Sigmoid colon (tissue), 7 donors: ENCODE measurements around the gene CDH13. TPM values are rescaled to one million over a fixed set of nuclear protein-coding genes. Genes with fewer than 3 reads are reported as not detected.

Experiments used
- DNase-seq: peaks from one replicate; pipeline ENCODE4 v3.0.0-alpha.2; 2019
- H3K27ac ChIP-seq, 4 donors: fragments of 200-600 bp; sonication (generic); one replicate each; pipeline ENCODE4 v1.5.1; 2016 to 2019; ENCODE audit warnings: mild to moderate bottlenecking in 1 of 4
- H3K27me3 ChIP-seq, 3 donors: fragments of 200-600 bp; sonication (generic); one replicate each; pipeline ENCODE4 v1.5.1; 2019; ENCODE audit warnings: mild to moderate bottlenecking in 1 of 3
- H3K36me3 ChIP-seq, 4 donors: fragments of 200-600 bp; sonication (generic); one replicate each; pipeline ENCODE4 v1.5.1; 2016 to 2019
- H3K4me1 ChIP-seq, 4 donors: fragments of 200-600 bp; sonication (generic); one replicate each; pipeline ENCODE4 v1.5.1; 2017 to 2019
- H3K4me3 ChIP-seq, 4 donors: fragments of 200-600 bp; sonication (generic); one replicate each; pipeline ENCODE4 v1.5.1; 2017 to 2019; ENCODE audit warnings: mild to moderate bottlenecking in 2 of 4, moderate library complexity in 1 of 4
- H3K9me3 ChIP-seq, 4 donors: fragments of 200-600 bp in 3 of 4; sonication (generic) in 3 of 4; one replicate each; pipeline versions ENCODE4 v1.5.1 to v1.6.1; 2013 to 2019
- EP300 ChIP-seq, 4 donors: sonication (generic); formaldehyde crosslinking; IDR thresholded peaks; one replicate each; pipeline ENCODE4 v1.6.1; 2017; ENCODE audit warnings: antibody characterized with exemption in 4 of 4
- POLR2A ChIP-seq, 2 donors: fragments of 450-650 bp; IDR thresholded peaks; one replicate each; pipeline ENCODE4 v1.6.1; 2016; ENCODE audit warnings: antibody characterized with exemption in 2 of 2, mild to moderate bottlenecking in 2 of 2, moderate library complexity in 2 of 2
- POLR2AphosphoS5 ChIP-seq, 4 donors: sonication (generic); formaldehyde crosslinking; IDR thresholded peaks; one replicate each; pipeline ENCODE4 v1.6.1; 2017; ENCODE audit warnings: antibody characterized with exemption in 4 of 4
- WGBS, 2 donors: extraction: QIAGEN DNeasy Blood & Tissue Kit; methylation state at CpG; one replicate each; pipeline ENCODE4 v1.1.7; 2013; 5-methylcytosine and 5-hydroxymethylcytosine counted together
- intact Hi-C: fragments of 100-400 bp; cut with DNase I; formaldehyde crosslinking; loops from one replicate; pipeline ENCODE4 v1.15.1; 2023
- polyA plus RNA-seq, 3 donors: library from polyadenylated mRNA; stranded (reverse); fragments of 200-250 nt; gene quantifications; one replicate each; pipeline ENCODE4 v1.2.3, GENCODE V29; 2013
- total RNA-seq, 4 donors: library from RNA; depleted of rRNA; stranded (reverse); fragments of >200 nt; gene quantifications; one replicate each; pipeline ENCODE4 v1.1.0, GENCODE V29; 2016
- TF ChIP-seq, protein P1 (sequence below), 4 experiments: fragments of 450-650 bp in 3 of 4; fragments of 200-600 bp in 1 of 4; IDR thresholded peaks; one replicate each; pipeline ENCODE4 v1.5.1; 2016 to 2019; ENCODE audit warnings: antibody characterized with exemption in 4 of 4, mild to moderate bottlenecking in 3 of 4, moderate library complexity in 2 of 4
- donor health status: healthy with polysubstance abuse.
- donor health status: Bipolar disorder and iron deficiency.
- donor health status: healthy.

The CDH13 gene
- total and polyA plus RNA-seq, 7 donors: 0.60 to 17.6 (median 11.8) TPM

DNA sequence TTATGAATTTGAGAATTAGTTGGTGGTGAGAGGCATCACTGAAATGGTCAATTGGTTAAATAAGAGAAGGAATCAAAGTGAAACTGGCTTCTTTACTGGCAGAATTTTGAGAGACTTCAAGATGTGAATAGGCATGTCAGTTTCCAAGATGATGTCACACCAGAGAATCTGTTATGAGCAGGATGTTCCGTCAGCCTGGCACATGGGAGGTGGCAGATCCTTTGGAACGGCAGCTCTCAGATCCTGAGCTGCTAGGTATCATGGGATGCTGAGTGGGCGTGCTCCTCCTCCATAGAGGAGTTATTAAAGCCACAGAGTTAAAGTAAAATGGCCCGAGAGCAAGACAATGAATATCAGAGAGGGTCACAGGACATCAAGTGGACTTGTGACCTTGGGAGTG, 736.8 kb downstream of the CDH13 start:
- DNase-seq: no peak
- no peak overlapping the region for H3K27ac ChIP-seq
- no peak for TF ChIP-seq POLR2AphosphoS5 (IDR thresholded peaks at IDR 0.05)
- no peak for TF ChIP-seq EP300 (IDR thresholded peaks at IDR 0.05)
- H3K4me3 ChIP-seq: no peak overlapping the region
- H3K9me3 ChIP-seq: peaks cover 0 to 1% (median 0%) of the 10 kb centered on the region in 4 donors
- H3K4me1 ChIP-seq: no peaks in the 10 kb centered on the region
- intact Hi-C loops: no loop called here
- H3K36me3 ChIP-seq: no peaks in the 10 kb centered on the region
- no peaks in the 10 kb centered on the region for H3K27me3 ChIP-seq
- WGBS, 2 donors: 67 to 75% methylated on average over 4 of the region's 4 CpGs

DNA sequence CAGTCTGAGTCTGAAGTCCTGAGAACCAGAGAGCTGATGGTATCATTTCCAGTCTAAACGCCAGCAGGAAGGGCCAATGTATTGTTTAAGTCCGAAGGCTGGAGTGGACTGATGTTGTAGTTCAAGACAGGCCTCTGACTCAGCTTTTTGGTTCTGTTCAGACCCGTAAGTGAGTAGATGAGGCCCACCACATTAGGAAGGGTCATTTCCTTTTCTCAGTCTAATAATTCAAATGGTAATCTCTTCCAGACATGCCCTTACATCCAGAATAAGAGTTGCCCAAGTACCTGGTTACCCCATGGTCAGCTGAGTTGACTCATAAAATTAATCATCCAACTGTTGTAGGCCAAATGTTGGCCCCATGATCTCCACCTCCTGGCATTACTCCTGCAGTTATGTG, 738.4 kb downstream of the CDH13 start:
- no peak for TF ChIP-seq EP300 (IDR thresholded peaks at IDR 0.05)
- TF ChIP-seq, protein P1, sequence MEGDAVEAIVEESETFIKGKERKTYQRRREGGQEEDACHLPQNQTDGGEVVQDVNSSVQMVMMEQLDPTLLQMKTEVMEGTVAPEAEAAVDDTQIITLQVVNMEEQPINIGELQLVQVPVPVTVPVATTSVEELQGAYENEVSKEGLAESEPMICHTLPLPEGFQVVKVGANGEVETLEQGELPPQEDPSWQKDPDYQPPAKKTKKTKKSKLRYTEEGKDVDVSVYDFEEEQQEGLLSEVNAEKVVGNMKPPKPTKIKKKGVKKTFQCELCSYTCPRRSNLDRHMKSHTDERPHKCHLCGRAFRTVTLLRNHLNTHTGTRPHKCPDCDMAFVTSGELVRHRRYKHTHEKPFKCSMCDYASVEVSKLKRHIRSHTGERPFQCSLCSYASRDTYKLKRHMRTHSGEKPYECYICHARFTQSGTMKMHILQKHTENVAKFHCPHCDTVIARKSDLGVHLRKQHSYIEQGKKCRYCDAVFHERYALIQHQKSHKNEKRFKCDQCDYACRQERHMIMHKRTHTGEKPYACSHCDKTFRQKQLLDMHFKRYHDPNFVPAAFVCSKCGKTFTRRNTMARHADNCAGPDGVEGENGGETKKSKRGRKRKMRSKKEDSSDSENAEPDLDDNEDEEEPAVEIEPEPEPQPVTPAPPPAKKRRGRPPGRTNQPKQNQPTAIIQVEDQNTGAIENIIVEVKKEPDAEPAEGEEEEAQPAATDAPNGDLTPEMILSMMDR (IDR thresholded peaks at IDR 0.05): no peak
- TF ChIP-seq POLR2A (IDR thresholded peaks at IDR 0.05): no peak
- no peak for TF ChIP-seq POLR2AphosphoS5 (IDR thresholded peaks at IDR 0.05)
- Histone ChIP-seq H3K4me3 (no peak overlapping the region), H3K27ac (no peak overlapping the region), H3K36me3 (no peaks in the 10 kb centered on the region), H3K4me1 (no peaks in the 10 kb centered on the region), H3K27me3 (no peaks in the 10 kb centered on the region), H3K9me3 (peaks cover 0 to 2% (median 0%) of the 10 kb centered on the region in 4 donors)
- WGBS, 2 donors: 50 to 77% methylated on average over 3 of the region's 3 CpGs
- no peak for DNase-seq
- intact Hi-C loops: no loop called here

DNA sequence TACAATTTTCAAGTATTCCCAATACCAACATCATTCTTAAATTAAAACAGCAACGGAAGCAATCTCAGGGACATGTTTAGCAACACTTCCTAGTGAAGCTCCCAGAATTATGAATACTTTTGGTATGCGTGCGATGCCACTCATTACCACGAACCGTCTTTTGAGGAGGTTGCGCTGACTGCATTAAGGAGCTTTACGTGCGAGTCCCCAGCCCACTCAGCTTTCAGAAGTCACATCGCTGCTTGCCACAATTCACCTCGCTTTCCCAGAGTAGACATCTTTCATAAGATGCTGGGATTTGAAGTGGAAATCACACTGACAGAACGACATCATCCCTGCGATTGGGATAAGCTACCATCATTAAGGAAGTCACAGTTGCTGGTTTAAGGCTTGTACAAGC, 739.5 kb downstream of the CDH13 start:
- H3K27ac ChIP-seq: no peak overlapping the region
- 94% methylated on average over 12 of the region's 12 CpGs for WGBS, 2 donors
- no peaks in the 10 kb centered on the region for H3K36me3 ChIP-seq
- no peak overlapping the region for H3K4me3 ChIP-seq
- intact Hi-C loops: no loop called here
- TF ChIP-seq POLR2A (IDR thresholded peaks at IDR 0.05) (no peak), EP300 (IDR thresholded peaks at IDR 0.05) (no peak)
- TF ChIP-seq, protein P1 (IDR thresholded peaks at IDR 0.05): no peak
- DNase-seq: no peak
- H3K9me3 ChIP-seq: peaks cover 0 to 2% (median 0%) of the 10 kb centered on the region in 4 donors
- no peaks in the 10 kb centered on the region for H3K4me1 ChIP-seq
- no peaks in the 10 kb centered on the region for H3K27me3 ChIP-seq

DNA sequence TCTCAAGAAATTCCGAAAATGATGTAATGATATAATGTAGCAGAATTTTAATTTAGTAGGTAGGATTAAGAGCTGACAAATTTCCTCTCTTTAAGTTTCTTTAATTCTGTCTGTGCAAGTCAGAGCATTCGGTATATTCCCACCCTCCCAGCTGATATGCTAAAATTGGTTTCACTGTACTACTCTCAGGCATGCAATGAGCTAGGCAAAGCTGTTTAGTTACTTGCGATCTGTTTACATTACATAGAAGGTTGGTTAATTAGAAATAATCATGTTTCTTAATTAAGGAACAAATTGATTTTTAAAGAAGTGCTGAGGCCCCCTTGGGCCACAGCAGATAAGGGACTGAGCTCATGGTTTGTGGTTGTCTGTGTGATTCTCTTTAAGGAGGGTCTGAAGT, 748.2 kb downstream of the CDH13 start:
- no peak for TF ChIP-seq POLR2A (IDR thresholded peaks at IDR 0.05)
- TF ChIP-seq, protein P1 (IDR thresholded peaks at IDR 0.05): no peak
- TF ChIP-seq POLR2AphosphoS5 (IDR thresholded peaks at IDR 0.05): no peak
- TF ChIP-seq EP300 (IDR thresholded peaks at IDR 0.05): no peak
- no peak overlapping the region for H3K27ac ChIP-seq
- 77 to 86% methylated on average over 3 of the region's 3 CpGs for WGBS, 2 donors

DNA sequence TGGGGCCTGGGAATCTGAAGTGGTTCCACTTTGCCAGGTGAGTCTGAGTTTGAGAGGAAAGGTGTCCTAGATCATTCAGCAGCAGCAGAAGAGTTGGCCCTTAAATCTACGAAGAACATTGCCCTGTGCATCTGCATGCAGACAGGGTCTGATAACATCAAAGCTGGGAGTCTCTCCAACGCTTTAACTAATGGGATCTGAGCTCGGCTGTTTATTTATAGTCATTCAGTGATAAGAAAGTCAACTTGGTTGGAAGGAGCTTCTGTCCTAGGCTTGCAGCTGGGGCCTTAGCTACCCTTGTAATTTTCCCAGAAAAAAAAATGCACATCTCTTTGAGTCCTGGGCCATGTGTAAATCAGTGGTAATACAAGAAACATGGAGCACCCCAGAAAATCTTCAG, 763.0 kb downstream of the CDH13 start:
- H3K27ac ChIP-seq: no peak overlapping the region
- WGBS, 2 donors: 23 to 28% methylated on average over 3 of the region's 3 CpGs

More for the DNA sequence above, 748.2 kb downstream of the CDH13 start:
- Histone ChIP-seq H3K4me1 (no peaks in the 10 kb centered on the region), H3K4me3 (no peak overlapping the region), H3K27me3 (no peaks in the 10 kb centered on the region), H3K9me3 (no peaks in the 10 kb centered on the region), H3K36me3 (no peaks in the 10 kb centered on the region)
- DNase-seq: no peak
- intact Hi-C loops: no loop called here

More for the DNA sequence above, 763.0 kb downstream of the CDH13 start:
- Histone ChIP-seq H3K4me3 (no peak overlapping the region), H3K27me3 (no peaks in the 10 kb centered on the region), H3K36me3 (no peaks in the 10 kb centered on the region), H3K9me3 (no peaks in the 10 kb centered on the region), H3K4me1 (no peaks in the 10 kb centered on the region)
- TF ChIP-seq POLR2AphosphoS5 (IDR thresholded peaks at IDR 0.05) (no peak), EP300 (IDR thresholded peaks at IDR 0.05) (no peak), POLR2A (IDR thresholded peaks at IDR 0.05) (no peak)
- TF ChIP-seq, protein P1 (IDR thresholded peaks at IDR 0.05): no peak
- DNase-seq: no peak
- intact Hi-C loops: no loop called here
